Gastroesophageal sphincter (tissue), 4 donors: Measurements from ENCODE around the gene CLEC18C. TPM values are rescaled to one million over a fixed set of nuclear protein-coding genes. Genes with fewer than 3 reads are reported as not detected.
A peak's percentile ranks its signal among the peaks of the same experiment; 100 is the strongest.
"Not testable (repeated sequence)": the region's sequence is repeated elsewhere in the genome, so short reads cannot be mapped to it uniquely, and the experiment has no call there.

ENCODE experiments used
- ATAC-seq: fragments of 150-250 bp; one replicate; pipeline ENCODE4 v1.9.1; 2016; ENCODE audit warnings: mild to moderate bottlenecking, moderate library complexity
- H3K27ac ChIP-seq, 4 donors: fragments of 200-600 bp; sonication (generic) in 3 of 4; 1 replicate in 3 of 4; 2 replicates in 1 of 4; pipeline ENCODE4 v1.5.1; 2016 to 2019
- H3K27me3 ChIP-seq: fragments of 200-600 bp; sonication (generic); one replicate; pipeline ENCODE4 v1.5.1; 2019
- H3K36me3 ChIP-seq, 2 donors: fragments of 200-600 bp; sonication (generic); one replicate each; pipeline ENCODE4 v1.5.1; 2019; ENCODE audit warnings: control low read depth in 1 of 2
- H3K4me1 ChIP-seq, 3 donors: fragments of 200-600 bp; sonication (generic); 1 replicate in 2 of 3; 2 replicates in 1 of 3; pipeline ENCODE4 v1.5.1; 2016 to 2019; ENCODE audit warnings: control low read depth in 2 of 3
- H3K4me3 ChIP-seq, 2 donors: fragments of 200-600 bp; sonication (generic); one replicate each; pipeline ENCODE4 v1.5.1; 2019; ENCODE audit warnings: mild to moderate bottlenecking in 1 of 2, moderate library complexity in 1 of 2
- H3K9me3 ChIP-seq, 3 donors: fragments of 200-600 bp; sonication (generic); one replicate each; pipeline ENCODE4 v1.5.1; 2017 to 2019; ENCODE audit warnings: control low read depth in 2 of 3
- WGBS, 2 donors: methylation state at CpG; one replicate each; pipeline ENCODE4 v1.1.5; 2018; ENCODE audit warnings: low coverage in 1 of 2; 5-methylcytosine and 5-hydroxymethylcytosine counted together
- total RNA-seq, 4 donors: library from RNA; depleted of rRNA; stranded (reverse); fragments of >200 nt; gene quantifications; one replicate each; pipeline ENCODE4 v1.1.0, GENCODE V29; 2016

CLEC18C gene
- total RNA-seq, 4 donors from 2014 or later = not detected

GRCh38 chr16:70187858-70188607 is 14.4 kb downstream of the CLEC18C start:
- ATAC-seq = peak; percentile 91
- Histone ChIP-seq H3K27ac (peak overlapping the region; percentile 59 to 83 (median 75)), H3K4me3 (peak overlapping the region; percentile 55 to 65)
- H3K4me1 ChIP-seq, H3K36me3 ChIP-seq, H3K9me3 ChIP-seq, H3K27me3 ChIP-seq: not testable (repeated sequence)
- no CpG with 5 or more reads among the region's 71 CpGs for WGBS, 2 donors

- Histone ChIP-seq H3K4me3 (peak overlapping the region; percentile 55 to 65), H3K27ac (peak overlapping the region; percentile 59 to 83 (median 75))
- not testable (repeated sequence) for H3K27me3 ChIP-seq, H3K9me3 ChIP-seq, H3K36me3 ChIP-seq, H3K4me1 ChIP-seq
- no CpG with 5 or more reads among the region's 22 CpGs for WGBS, 2 donors
- peak; percentile 82 for ATAC-seq
These were observed 15.0 kb downstream of the CLEC18C start for GRCh38 chr16:70188608-70188915.

DNA sequence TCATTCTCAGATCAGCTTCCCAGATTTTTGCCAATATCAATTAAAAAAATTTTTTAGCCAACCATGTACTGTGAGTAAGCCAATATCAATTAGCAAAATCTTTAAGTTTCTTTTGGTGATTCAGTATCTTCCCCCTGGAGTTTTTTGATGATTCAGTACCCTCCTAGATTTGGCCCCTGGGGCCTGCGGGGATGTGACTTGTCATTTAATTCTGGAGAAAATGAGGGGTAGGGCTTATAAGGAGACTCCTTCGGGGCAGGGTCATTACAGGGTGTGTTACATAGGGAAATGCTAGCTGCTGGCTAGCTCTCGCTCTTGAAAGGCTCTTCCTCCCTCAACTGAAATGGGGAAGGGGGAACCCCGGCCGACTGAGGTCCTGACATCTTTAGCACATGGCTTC is 17.0 kb downstream of the CLEC18C start:
- H3K36me3 ChIP-seq, H3K27ac ChIP-seq, H3K4me1 ChIP-seq, ATAC-seq, H3K27me3 ChIP-seq, H3K4me3 ChIP-seq, H3K9me3 ChIP-seq: not testable (repeated sequence)
- no CpG with 5 or more reads among the region's 5 CpGs for WGBS, 2 donors

GRCh38 chr16:70196683-70197300 is 23.2 kb downstream of the CLEC18C start:
- no CpG with 5 or more reads among the region's 12 CpGs for WGBS, 2 donors
- not testable (repeated sequence) for H3K36me3 ChIP-seq, H3K4me1 ChIP-seq, H3K9me3 ChIP-seq, H3K4me3 ChIP-seq, H3K27ac ChIP-seq, H3K27me3 ChIP-seq
- peak; percentile 53 for ATAC-seq

DNA sequence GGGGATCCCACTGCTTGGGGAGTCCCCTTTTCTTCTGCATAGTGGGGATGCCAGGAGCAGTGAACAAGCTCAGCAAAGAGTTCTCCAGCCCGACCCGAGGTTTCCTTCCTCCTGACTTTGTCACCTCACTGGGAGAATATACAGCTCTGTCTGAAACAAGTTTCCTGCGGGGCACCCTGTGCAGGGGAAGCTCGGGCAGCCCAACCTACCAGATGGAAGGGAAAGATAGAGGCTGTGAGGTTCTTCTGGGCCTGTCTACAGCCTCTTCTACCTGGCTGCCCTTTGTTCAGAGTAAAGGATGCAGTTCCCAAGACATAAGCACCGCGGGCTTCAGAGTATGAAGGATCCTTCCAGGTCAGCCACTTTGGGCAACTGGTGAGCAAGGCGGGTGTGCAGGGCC is 24.0 kb downstream of the CLEC18C start:
- ATAC-seq, H3K27me3 ChIP-seq, H3K9me3 ChIP-seq, H3K4me1 ChIP-seq, H3K27ac ChIP-seq, H3K4me3 ChIP-seq, H3K36me3 ChIP-seq: not testable (repeated sequence)
- WGBS, 2 donors = 83 to 95% methylated on average over 1 to 3 of the region's 7 CpGs

GRCh38 chr16:70198230-70198629 is 24.6 kb downstream of the CLEC18C start:
- not testable (repeated sequence) for H3K36me3 ChIP-seq, H3K27ac ChIP-seq, H3K27me3 ChIP-seq, ATAC-seq, H3K4me1 ChIP-seq, H3K4me3 ChIP-seq, H3K9me3 ChIP-seq
- WGBS, 2 donors = 67% methylated on average over 4 of the region's 9 CpGs; no CpG with 5 or more reads in 1 of the 2 donors

DNA sequence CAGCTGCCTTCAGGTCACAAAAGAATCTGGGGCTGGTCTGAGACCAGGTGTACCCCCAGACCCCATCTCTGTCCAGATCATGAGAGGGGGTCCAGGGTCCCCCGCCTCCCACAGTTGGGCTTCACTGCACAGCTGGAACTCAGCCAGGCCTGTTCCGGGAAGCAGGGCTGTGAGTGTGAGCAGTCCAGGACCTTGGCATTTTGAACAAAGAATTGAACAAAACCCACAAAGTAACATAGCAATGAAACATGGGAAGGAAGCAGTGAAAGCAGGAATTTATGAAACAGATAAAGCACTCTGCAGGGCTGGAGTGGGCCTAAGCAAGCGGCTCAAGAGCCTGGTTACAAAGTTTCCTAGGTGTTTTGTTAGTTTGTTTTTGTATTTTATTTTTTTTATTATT is 25.1 kb downstream of the CLEC18C start:
- WGBS, 2 donors = 39% methylated on average over 2 of the region's 3 CpGs; no CpG with 5 or more reads in 1 of the 2 donors
- H3K4me3 ChIP-seq, H3K27me3 ChIP-seq, ATAC-seq, H3K27ac ChIP-seq, H3K36me3 ChIP-seq, H3K4me1 ChIP-seq, H3K9me3 ChIP-seq: not testable (repeated sequence)

DNA sequence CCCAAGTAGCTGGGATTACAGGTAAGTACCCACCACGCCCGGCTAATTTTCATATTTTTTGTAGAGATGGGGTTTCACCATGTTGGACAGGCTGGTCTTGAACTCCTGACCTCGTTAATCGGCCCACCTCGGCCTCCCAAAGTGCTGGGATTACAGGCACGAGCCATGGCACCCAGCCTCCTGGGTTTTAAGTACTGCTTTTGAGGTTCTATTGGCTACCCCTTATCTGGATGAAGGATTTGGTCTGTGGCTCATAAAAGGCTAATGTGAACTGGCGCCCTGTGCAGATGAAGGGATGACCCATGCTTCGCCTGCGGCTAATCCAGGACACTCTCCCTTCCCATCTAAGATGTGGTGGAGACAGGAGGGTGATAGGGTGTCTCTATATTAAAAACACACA is 25.6 kb downstream of the CLEC18C start:
- not testable (repeated sequence) for H3K36me3 ChIP-seq, H3K4me3 ChIP-seq, ATAC-seq, H3K27ac ChIP-seq, H3K4me1 ChIP-seq, H3K9me3 ChIP-seq, H3K27me3 ChIP-seq
- 80 to 85% methylated on average over 1 to 9 of the region's 9 CpGs for WGBS, 2 donors

- not testable (repeated sequence) for H3K4me1 ChIP-seq, H3K36me3 ChIP-seq, H3K9me3 ChIP-seq, H3K4me3 ChIP-seq, H3K27ac ChIP-seq, ATAC-seq, H3K27me3 ChIP-seq
- WGBS, 2 donors = 85 to 89% methylated on average over 5 to 7 of the region's 8 CpGs
These were observed 26.5 kb downstream of the CLEC18C start for GRCh38 chr16:70200063-70200462.

DNA sequence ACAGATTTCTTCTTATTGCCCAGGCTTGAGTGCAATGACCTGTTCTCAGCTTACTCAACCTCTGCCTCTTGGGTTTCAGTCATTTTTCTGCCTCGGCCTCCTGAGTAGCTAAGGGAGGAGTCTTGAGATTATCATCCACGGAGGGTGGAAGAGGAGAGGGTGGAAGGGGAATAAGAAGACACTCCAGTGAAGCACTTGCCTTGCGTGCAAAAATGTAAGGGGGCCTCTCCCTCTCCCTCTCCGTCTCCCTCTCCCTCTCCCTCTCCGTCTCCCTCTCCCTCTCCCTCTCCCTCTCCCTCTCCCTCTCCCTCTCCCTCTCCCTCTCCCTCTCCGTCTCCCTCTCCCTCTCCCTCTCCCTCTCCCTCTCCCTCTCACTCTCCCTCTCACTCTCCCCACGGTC is 29.9 kb downstream of the CLEC18C start:
- not testable (repeated sequence) for H3K36me3 ChIP-seq, H3K4me1 ChIP-seq, H3K27ac ChIP-seq, ATAC-seq, H3K9me3 ChIP-seq, H3K4me3 ChIP-seq, H3K27me3 ChIP-seq
- WGBS, 2 donors = 32 to 81% methylated on average over 2 of the region's 7 CpGs

- H3K27ac ChIP-seq, H3K36me3 ChIP-seq, ATAC-seq, H3K9me3 ChIP-seq, H3K4me1 ChIP-seq, H3K4me3 ChIP-seq, H3K27me3 ChIP-seq: not testable (repeated sequence)
- WGBS, 2 donors = no CpG with 5 or more reads among the region's 29 CpGs
These were observed 30.4 kb downstream of the CLEC18C start for GRCh38 chr16:70204010-70204409.

GRCh38 chr16:70204668-70205405 is 31.2 kb downstream of the CLEC18C start:
- not testable (repeated sequence) for ATAC-seq, H3K27ac ChIP-seq, H3K36me3 ChIP-seq, H3K4me1 ChIP-seq, H3K4me3 ChIP-seq, H3K27me3 ChIP-seq, H3K9me3 ChIP-seq
- WGBS, 2 donors = no CpG with 5 or more reads among the region's 46 CpGs

DNA sequence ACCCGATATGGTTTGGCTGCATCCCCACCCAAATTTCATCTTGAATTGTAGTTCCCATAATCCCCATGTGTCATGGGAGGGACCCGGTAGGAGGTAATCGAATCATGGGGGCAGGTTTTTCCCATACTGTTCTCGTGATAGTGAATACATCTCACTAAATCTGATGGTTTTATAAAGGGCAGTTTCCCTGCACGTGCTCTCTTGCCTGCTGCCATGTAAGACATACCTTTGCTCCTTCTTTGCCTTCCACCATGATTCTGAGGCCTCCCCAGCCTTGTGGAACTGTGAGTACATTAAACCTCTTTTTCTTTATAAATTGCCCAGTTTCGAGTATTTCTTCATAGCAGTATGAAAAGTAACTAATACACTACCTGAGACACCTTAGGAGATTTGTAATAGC is 32.8 kb downstream of the CLEC18C start:
- ATAC-seq, H3K9me3 ChIP-seq, H3K27me3 ChIP-seq, H3K4me3 ChIP-seq, H3K36me3 ChIP-seq, H3K4me1 ChIP-seq, H3K27ac ChIP-seq: not testable (repeated sequence)
- WGBS, 2 donors = 100% methylated on average over 1 to 2 of the region's 6 CpGs

DNA sequence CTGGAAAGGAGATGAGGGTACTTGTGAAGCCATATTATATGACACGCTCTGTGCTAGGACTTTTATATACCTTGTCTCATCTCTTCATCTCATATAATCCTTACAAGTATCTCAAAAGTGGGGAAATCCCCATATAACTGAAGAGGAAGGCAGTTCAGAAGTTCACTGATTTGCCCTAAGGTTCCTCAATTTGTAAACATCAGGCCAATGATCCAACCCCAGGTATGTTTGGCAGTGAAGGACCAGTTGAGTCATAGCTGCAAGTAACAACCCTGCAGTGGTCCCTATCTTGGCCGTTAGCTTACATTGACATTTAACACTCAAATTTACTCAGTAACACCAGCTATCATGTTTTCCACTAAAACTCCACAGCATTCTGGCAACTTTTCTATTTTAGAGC is 45.0 kb downstream of the CLEC18C start:
- WGBS, 2 donors = 86% methylated on average over 2 of the region's 2 CpGs; no CpG with 5 or more reads in 1 of the 2 donors
- H3K9me3 ChIP-seq, H3K27me3 ChIP-seq, ATAC-seq, H3K4me1 ChIP-seq, H3K4me3 ChIP-seq, H3K27ac ChIP-seq: not testable (repeated sequence)
- H3K36me3 ChIP-seq = peaks cover 0 to 55% of the 10 kb centered on the region in 2 donors
